GM19023 (cell line): ENCODE data around the gene KRTAP2-1.
"Not testable (repeated sequence)": the region's sequence is repeated elsewhere in the genome, so short reads cannot be mapped to it uniquely, and the experiment has no call there.

Source experiments
- ATAC-seq: cut with Tn5 transposase; IDR thresholded peaks from one replicate; pipeline ENCODE4 v1.9.1; 2021; ENCODE audit warnings: mild to moderate bottlenecking, moderate library complexity; ENCODE audit not compliant: unreplicated experiment

Gene KRTAP2-1

DNA sequence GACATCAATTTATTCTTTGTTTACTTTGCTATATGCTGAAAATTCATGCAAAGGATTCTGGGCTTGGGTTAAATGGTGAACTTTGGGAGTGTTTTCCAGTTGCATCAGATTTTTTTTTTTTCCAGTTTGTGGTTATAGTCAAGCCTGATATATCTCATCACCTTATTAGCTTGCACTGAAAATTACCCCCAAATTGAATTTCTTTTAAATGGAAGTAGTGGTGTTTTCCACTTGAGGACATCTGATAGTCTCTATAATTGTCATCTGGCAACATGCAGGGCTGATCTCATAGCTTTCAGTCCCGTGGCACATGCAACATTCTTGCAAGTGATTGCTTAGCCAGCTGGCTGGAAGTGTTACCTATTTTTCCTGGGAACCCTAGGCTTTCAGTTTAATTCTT lies 33.5 kb downstream of the KRTAP2-1 start:
- ATAC-seq, result no peak

DNA sequence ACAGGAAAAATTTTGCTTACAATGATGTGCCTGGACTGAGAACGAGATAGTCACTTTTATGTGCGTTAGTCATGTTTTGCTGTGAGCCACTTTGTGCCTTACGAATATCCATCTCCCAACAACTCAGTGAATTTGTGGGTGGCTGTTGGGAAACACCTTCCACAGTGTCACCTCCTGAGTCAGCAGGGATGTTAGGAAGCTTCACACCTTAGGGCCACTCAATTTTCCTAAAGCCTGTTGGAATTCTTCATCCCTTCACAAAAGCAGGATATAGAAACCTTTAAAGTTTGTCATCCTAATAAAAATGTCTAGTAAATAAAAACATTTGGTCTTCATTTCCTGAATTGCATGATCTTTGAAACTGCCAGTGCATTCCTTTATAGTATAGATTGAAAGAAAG lies 33.9 kb downstream of the KRTAP2-1 start:
- ATAC-seq, result no peak

DNA sequence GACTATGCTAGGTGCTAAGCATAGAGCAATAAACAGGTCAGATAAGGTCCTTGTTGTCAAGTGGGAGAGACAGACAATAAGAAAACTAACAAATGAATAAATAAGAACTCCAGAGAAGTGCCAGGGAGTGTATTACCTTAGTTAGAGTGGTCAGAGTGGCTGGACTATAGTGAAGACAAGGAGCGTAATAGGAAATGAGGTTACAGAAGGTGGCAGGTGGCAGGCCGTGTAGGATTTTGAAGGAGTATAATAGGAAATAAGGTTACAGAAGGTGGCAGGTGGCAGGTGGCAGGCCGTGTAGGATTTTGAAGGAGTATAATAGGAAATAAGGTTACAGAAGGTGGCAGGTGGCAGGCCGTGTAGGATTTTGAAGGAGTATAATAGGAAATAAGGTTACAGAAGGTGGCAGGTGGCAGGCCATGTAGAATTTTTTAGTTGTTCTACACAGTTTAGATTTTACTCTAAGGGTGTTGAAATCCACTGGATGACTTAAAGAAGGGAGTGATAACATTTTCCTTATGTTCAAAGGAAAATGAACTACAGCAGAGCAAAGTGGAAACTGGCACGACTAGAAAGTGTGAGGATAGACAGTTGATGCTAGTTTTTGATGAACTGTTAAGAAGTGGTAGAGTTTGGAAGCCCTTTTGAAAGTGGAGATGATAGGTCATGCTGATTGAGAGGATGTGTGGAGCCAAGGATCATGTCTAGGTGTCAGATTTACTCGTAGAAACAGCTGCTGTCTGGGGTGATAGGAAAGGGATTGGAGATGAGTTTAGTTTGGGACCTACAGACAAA lies 34.6 kb downstream of the KRTAP2-1 start:
- ATAC-seq, result no peak

DNA sequence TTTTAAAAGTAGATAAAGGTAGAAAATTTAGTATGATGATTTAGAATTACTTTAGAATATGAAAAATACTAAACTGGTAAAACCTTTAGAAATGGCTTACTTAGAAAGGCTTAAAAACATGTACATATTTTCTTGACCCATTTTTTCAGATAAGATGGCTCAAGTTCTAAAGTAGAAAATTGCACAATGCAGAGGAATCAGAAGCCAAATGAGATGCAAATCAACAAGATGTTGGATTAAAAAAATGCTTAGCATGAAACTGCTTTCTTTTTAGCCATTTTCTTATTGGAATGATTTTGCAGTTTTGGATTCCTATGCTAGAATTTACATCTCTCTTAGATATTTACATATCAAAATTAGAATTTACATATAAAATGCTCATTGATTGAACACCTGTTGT lies 36.7 kb downstream of the KRTAP2-1 start:
- no peak for ATAC-seq

DNA sequence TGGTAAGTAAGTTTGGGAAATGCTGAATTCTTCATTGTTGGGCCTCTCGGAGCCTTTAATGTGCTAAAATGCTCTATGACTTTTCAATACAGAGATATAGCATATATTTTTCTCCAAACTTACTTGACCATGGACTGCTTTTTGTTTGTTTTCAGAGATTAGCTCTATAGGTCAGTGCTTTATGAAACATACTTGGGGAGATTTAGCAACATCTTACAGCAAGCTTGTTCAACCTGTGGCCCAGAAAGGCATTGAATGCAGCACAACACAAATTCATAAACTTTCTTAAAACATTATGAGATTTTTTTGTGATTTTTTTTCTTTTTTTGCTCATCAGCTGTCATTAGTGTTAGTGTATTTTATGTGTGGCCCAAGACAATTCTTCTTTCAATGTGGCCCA lies 37.2 kb downstream of the KRTAP2-1 start:
- ATAC-seq, result no peak

DNA sequence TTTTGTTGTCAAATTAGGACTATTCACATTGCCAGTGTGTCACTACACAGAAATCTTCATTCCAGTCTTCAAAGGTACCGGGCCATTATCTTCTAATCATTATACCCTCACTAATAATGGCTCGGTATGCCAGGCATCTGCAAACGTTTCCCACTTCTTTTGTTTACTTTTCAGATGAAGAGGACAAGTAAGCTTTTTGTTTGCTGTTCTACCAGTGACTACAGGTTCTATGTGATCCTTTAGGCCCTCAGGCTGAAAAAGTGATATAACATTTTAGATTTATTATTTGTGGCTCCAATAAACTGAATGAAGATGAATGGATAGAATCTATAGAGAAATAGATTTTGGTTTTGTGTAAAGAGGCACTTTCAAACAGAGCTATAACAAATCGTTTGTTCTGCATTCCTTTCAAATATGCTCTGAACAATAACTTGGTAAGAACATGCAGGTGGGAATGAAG lies 37.8 kb downstream of the KRTAP2-1 start:
- no peak for ATAC-seq

GRCh38 chr17:41008811-41009210 lies 38.3 kb downstream of the KRTAP2-1 start, which contains the start of gene KRTAP3-1:
Gene KRTAP3-1 (minus strand): TSS chr17:41009128. CDS start chr17:41009074, 54 bp downstream.
- ATAC-seq, result no peak

- ATAC-seq, result no peak
These were observed 42.7 kb downstream of the KRTAP2-1 start for GRCh38 chr17:41004397-41004796.

DNA sequence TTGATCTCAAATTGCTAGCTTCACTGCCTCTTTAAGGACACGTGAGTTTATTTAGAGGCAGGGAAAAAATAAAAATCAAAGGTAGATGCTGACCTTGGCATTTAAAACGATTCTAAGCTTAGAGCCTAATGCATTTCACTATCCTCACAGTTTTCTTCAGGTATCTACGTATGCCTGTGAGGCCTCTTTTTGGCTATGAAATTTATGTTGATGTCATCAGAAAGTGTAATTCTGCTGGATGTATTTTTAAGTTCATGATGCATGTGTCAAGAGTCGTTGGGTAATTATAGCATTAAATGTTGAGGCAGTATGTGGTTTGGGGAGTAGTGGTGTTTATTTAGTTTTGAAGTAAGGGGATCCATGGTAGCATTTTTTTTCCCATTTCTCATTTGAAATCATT lies 43.2 kb downstream of the KRTAP2-1 start:
- no peak for ATAC-seq

GRCh38 chr17:41002814-41003213 lies 44.3 kb downstream of the KRTAP2-1 start:
- ATAC-seq, result no peak

DNA sequence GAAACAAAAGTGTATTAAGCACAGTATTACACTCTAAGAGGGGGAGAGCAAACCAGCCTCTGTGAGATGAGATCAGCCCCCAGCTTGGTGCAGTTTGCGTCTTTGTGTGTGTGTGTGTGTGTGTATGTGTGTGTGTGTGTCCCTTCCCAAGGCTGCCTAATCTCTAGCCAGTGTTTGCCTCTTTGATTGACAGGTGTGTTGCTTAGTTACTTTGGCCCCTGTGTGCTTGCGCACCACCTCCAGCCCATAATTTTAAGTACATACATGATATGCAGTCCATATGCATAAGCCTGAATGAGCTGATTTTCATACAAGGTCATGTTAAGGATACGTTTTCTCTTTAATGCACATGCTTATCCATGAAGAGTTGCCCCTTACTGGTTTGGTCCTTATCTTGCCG lies 45.3 kb downstream of the KRTAP2-1 start:
- ATAC-seq, result no peak

DNA sequence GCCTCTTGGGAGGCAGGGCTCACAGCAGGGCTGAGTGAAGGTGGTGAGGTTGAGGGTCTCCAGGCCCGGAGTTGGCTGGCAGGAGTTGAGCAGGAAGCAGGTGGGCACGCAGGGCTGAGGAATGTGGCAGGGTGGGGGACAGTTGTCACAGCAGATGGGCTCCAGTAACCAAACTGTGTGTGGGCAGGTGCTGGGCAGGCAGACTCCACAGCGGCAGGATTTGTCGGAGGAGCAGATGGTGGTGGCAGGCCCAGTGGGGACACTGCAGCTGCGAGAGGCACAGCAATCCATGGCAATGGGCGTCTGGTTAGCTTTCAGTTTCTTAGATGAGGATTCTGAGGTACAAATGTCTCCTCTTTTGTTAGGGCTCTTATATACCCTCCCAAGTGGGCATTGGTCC lies 47.6 kb downstream of the KRTAP2-1 start, which contains the start of gene KRTAP3-2:
Gene KRTAP3-2, minus strand, starts transcription at position 344 of the 400 bp plus-strand sequence. Its CDS starts 53 bp downstream, at position 291.
- not testable (repeated sequence) for ATAC-seq

GRCh38 chr17:40997361-40997760 lies 49.8 kb downstream of the KRTAP2-1 start:
- ATAC-seq, result no peak

GRCh38 chr17:40996829-40997228 lies 50.3 kb downstream of the KRTAP2-1 start:
- no peak for ATAC-seq
